Omental fat pad (tissue), 4 donors: ENCODE measurements around the gene NHP2. TPM values are rescaled to one million over a fixed set of nuclear protein-coding genes. Genes with fewer than 3 reads are reported as not detected.

Source experiments
- ATAC-seq: fragments of 150-250 bp; one replicate; pipeline ENCODE4 v1.9.1; 2016; ENCODE audit warnings: mild to moderate bottlenecking, moderate library complexity; ENCODE audit not compliant: low FRiP score
- DNase-seq: peaks from one replicate; pipeline ENCODE4 v3.0.0-alpha.2; 2019; ENCODE audit warnings: low spot score
- CTCF ChIP-seq, 3 donors: fragments of 450-650 bp; IDR thresholded peaks; one replicate each; pipeline ENCODE4 v1.5.1; 2016 to 2017; ENCODE audit warnings: antibody characterized with exemption in 3 of 3, mild to moderate bottlenecking in 3 of 3, moderate library complexity in 2 of 3
- total RNA-seq, 4 donors: library from RNA; depleted of rRNA; stranded (reverse); fragments of >200 nt; gene quantifications; one replicate each; pipeline ENCODE4 v1.1.0, GENCODE V29; 2016

Gene NHP2
- total RNA-seq, 4 donors from 2014 or later = 173 to 241 (median 221) TPM

GRCh38 chr5:178189433-178189832 lies 35.7 kb upstream of the NHP2 start:
- TF ChIP-seq CTCF (IDR thresholded peaks at IDR 0.05) = no peak
- DNase-seq = no peak
- ATAC-seq = no peak

GRCh38 chr5:178187014-178187413 lies 33.3 kb upstream of the NHP2 start, which contains the start of gene GMCL2:
Gene GMCL2 (minus strand): TSS chr5:178187371. CDS start chr5:178187299, 72 bp downstream.
- ATAC-seq (no peak), DNase-seq (no peak)
- TF ChIP-seq CTCF (IDR thresholded peaks at IDR 0.05) = no peak

GRCh38 chr5:178186427-178186826 lies 32.7 kb upstream of the NHP2 start:
- DNase-seq (no peak), ATAC-seq (no peak)
- no peak for TF ChIP-seq CTCF (IDR thresholded peaks at IDR 0.05)

- ATAC-seq (no peak), DNase-seq (no peak)
- no peak for TF ChIP-seq CTCF (IDR thresholded peaks at IDR 0.05)
Measured at GRCh38 chr5:178182158-178182876, 28.6 kb upstream of the NHP2 start.

GRCh38 chr5:178180141-178180863 lies 26.6 kb upstream of the NHP2 start:
- TF ChIP-seq CTCF (IDR thresholded peaks at IDR 0.05) = no peak
- DNase-seq (no peak), ATAC-seq (no peak)

- no peak for DNase-seq
- no peak for ATAC-seq
- no peak for TF ChIP-seq CTCF (IDR thresholded peaks at IDR 0.05)
Measured at GRCh38 chr5:178177569-178177968, 23.9 kb upstream of the NHP2 start.

- no peak for TF ChIP-seq CTCF (IDR thresholded peaks at IDR 0.05)
- ATAC-seq (no peak), DNase-seq (no peak)
Measured at GRCh38 chr5:178176791-178177190, 23.1 kb upstream of the NHP2 start.
